Fibroblast of mammary gland (primary cell): ENCODE results near the gene CMTM3.

ENCODE experiments used
- DNase-seq: peaks from one replicate; pipeline ENCODE4 v3.0.0-alpha.2; 2010; ENCODE audit warnings: low read depth
- H3K4me3 ChIP-seq: 2 replicates; pipeline ENCODE4 v1.5.1; 2011; ENCODE audit warnings: low read depth, mild to moderate bottlenecking, low read length, moderate library complexity; ENCODE audit not compliant: control insufficient read depth
- CTCF ChIP-seq: conservative IDR thresholded peaks from 2 replicates; pipeline ENCODE4 v1.5.1; 2011; ENCODE audit warnings: low read depth, low read length, inconsistent platforms; ENCODE audit not compliant: control insufficient read depth, insufficient read depth

CMTM3 gene

GRCh38 chr16:66601471-66601870 is 3.0 kb upstream of the CMTM3 start:
- TF ChIP-seq CTCF: no peak
- DNase-seq: no peak
- H3K4me3 ChIP-seq: no peak overlapping the region

GRCh38 chr16:66603537-66604375 is 748 bp upstream of the CMTM3 start:
- TF ChIP-seq CTCF: no peak
- DNase-seq: peak; percentile 51
- peak overlapping the region; percentile 56 for H3K4me3 ChIP-seq

GRCh38 chr16:66605177-66605978 is 874 bp downstream of the CMTM3 start:
- peak; percentile 40 for DNase-seq
- no peak for TF ChIP-seq CTCF
- peak overlapping the region; percentile 56 for H3K4me3 ChIP-seq

GRCh38 chr16:66605979-66606751 is 1.7 kb downstream of the CMTM3 start:
- H3K4me3 ChIP-seq: peak overlapping the region; percentile 56
- no peak for TF ChIP-seq CTCF
- DNase-seq: no peak

- peak; percentile 84 for DNase-seq
- no peak overlapping the region for H3K4me3 ChIP-seq
- peak; percentile 87 for TF ChIP-seq CTCF
These were observed 4.0 kb downstream of the CMTM3 start for GRCh38 chr16:66608241-66609138.
